GM23248 (cell line): Measurements from ENCODE around the gene APOL4. TPM values are rescaled to one million over a fixed set of nuclear protein-coding genes. Genes with fewer than 3 reads are reported as not detected.
"Not testable (repeated sequence)": the region's sequence is repeated elsewhere in the genome, so short reads cannot be mapped to it uniquely, and the experiment has no call there.

Experiments
- DNase-seq: peaks from one replicate; pipeline ENCODE4 v3.0.0-alpha.2; 2015
- H2AFZ ChIP-seq: fragments of 200-600 bp; sonication (generic); 2 replicates; pipeline ENCODE4 v1.6.1; 2016; ENCODE audit warnings: antibody characterized with exemption
- H3F3A ChIP-seq: fragments of 200-600 bp; sonication (generic); 2 replicates; pipeline ENCODE4 v1.6.1; 2016; ENCODE audit warnings: mild to moderate bottlenecking, antibody characterized with exemption, mixed run types; ENCODE audit not compliant: insufficient read depth
- H3K27ac ChIP-seq: fragments of 200-600 bp; sonication (generic); 2 replicates; pipeline ENCODE4 v1.5.1; 2016; ENCODE audit warnings: mild to moderate bottlenecking
- H3K27me3 ChIP-seq: fragments of 200-600 bp; sonication (generic); replicated peaks from 2 replicates; pipeline ENCODE4 v1.6.1; 2016; ENCODE audit warnings: mild to moderate bottlenecking; ENCODE audit not compliant: insufficient read depth
- H3K36me3 ChIP-seq: fragments of 200-600 bp; sonication (generic); 2 replicates; pipeline ENCODE4 v1.6.1; 2016; ENCODE audit warnings: low read depth, mild to moderate bottlenecking
- H3K4me1 ChIP-seq: fragments of 200-600 bp; sonication (generic); 2 replicates; pipeline ENCODE4 v1.6.1; 2016; ENCODE audit warnings: mild to moderate bottlenecking; ENCODE audit not compliant: insufficient read depth
- H3K4me2 ChIP-seq: fragments of 200-600 bp; sonication (generic); one replicate; pipeline ENCODE4 v1.6.1; 2016; ENCODE audit warnings: mild to moderate bottlenecking; ENCODE audit not compliant: unreplicated experiment
- H3K4me3 ChIP-seq: fragments of 200-600 bp; sonication (generic); 2 replicates; pipeline ENCODE4 v1.5.1; 2016; ENCODE audit warnings: mild to moderate bottlenecking
- H3K79me2 ChIP-seq: fragments of 200-600 bp; sonication (generic); 2 replicates; pipeline ENCODE4 v1.6.1; 2016; ENCODE audit warnings: mild to moderate bottlenecking; ENCODE audit not compliant: insufficient read depth
- H3K9ac ChIP-seq: fragments of 200-600 bp; sonication (generic); 2 replicates; pipeline ENCODE4 v1.6.1; 2016; ENCODE audit warnings: mild to moderate bottlenecking
- H3K9me2 ChIP-seq: fragments of 200-600 bp; sonication (generic); 2 replicates; pipeline ENCODE4 v1.6.1; 2016; ENCODE audit warnings: mixed run types, mild to moderate bottlenecking, moderate library complexity; ENCODE audit not compliant: insufficient read depth
- H3K9me3 ChIP-seq: fragments of 200-600 bp; sonication (generic); one replicate; pipeline ENCODE4 v1.6.1; 2017; ENCODE audit warnings: low read depth
- H4K20me1 ChIP-seq: fragments of 200-600 bp; sonication (generic); 2 replicates; pipeline ENCODE4 v1.6.0; 2016; ENCODE audit not compliant: insufficient read depth
- EZH2 ChIP-seq: fragments of 200-600 bp; sonication (generic); IDR thresholded peaks from 2 replicates; pipeline ENCODE4 v1.6.1; 2018; ENCODE audit warnings: antibody characterized with exemption, mild to moderate bottlenecking; ENCODE audit not compliant: insufficient read depth, poor library complexity, severe bottlenecking
- EZH2phosphoT487 ChIP-seq: fragments of 200-600 bp; sonication (generic); IDR thresholded peaks from 2 replicates; pipeline ENCODE4 v1.6.1; 2018; ENCODE audit warnings: antibody characterized with exemption, moderate library complexity, mild to moderate bottlenecking, low read depth; ENCODE audit not compliant: insufficient read depth
- WGBS, 2 experiments: methylation state at CpG; one replicate each; pipeline ENCODE4 v1.1.6; 2015 to 2017; ENCODE audit warnings: low lambda C conversion rate in 2 of 2, low coverage in 1 of 2; ENCODE audit errors: missing lambda C conversion rate in 2 of 2; 5-methylcytosine and 5-hydroxymethylcytosine counted together
- in situ Hi-C: fragments of 300-500 bp; cut with MboI; formaldehyde crosslinking; loops from 2 replicates; pipeline ENCODE4 v1.15.0; 2020
- polyA plus RNA-seq: library from polyadenylated mRNA; unstranded; fragments of >200 nt; fragmentation: Nextera tagmentation; extraction: Ambion mirVana; gene quantifications from 2 replicates; pipeline ENCODE4 v1.2.1, GENCODE V29; 2016
- total RNA-seq: library from RNA; depleted of rRNA; stranded (reverse); fragments of >200 nt; shearing (Covaris generic); gene quantifications from 2 replicates; pipeline ENCODE4 v1.2.3, GENCODE V29; 2014

Gene APOL4
- total and polyA plus RNA-seq, 2 experiments from 2014 or later: not detected

DNA sequence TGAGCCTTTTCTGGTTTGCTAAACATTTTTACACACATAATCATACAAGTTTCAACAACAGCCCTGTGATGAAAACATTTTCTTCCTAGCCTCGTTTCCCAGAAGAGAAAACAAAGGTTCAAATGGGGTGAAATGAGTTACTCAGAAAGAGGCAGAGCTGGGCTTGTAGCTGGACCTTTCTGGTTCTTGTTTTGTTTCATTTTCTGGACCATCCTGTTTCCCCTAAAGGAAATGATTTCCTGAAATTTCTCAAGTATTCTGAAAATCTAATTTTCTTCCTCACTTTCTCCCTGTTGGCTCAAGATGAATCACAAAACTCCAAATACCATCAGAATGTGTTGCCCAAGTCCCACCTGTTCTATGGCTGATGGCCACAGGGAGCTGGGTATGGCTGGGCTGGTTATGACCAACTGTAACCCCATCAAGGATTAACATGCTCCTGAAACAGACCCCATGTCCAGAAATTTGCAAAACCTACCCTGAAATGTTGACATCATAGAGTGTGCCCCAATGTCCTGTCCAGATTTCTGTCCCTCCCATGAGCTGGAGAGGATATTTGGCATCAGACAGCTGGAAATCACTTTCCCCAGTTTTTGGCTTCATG lies 6.7 kb upstream of the APOL4 start:
- 4% methylated on average over 1 of the region's 1 CpG for WGBS, 2 experiments
- H3K4me3 ChIP-seq: no peak overlapping the region
- no peaks in the 10 kb centered on the region for H3F3A ChIP-seq
- no peaks in the 10 kb centered on the region for H3K79me2 ChIP-seq
- no peak overlapping the region for H3K9ac ChIP-seq
- H4K20me1 ChIP-seq: no peaks in the 10 kb centered on the region
- no peak overlapping the region for H3K27ac ChIP-seq
- no peaks in the 10 kb centered on the region for H3K4me1 ChIP-seq
- DNase-seq: no peak
- no peaks in the 10 kb centered on the region for H3K9me3 ChIP-seq
- no peak for TF ChIP-seq EZH2phosphoT487
- TF ChIP-seq EZH2: no peak
- in situ Hi-C loops: no loop called here
- H3K36me3 ChIP-seq: no peaks in the 10 kb centered on the region
- H3K27me3 ChIP-seq: peaks cover 22% of the 10 kb centered on the region
- no peak overlapping the region for H2AFZ ChIP-seq
- H3K9me2 ChIP-seq: no peaks in the 10 kb centered on the region
- H3K4me2 ChIP-seq: no peak overlapping the region

DNA sequence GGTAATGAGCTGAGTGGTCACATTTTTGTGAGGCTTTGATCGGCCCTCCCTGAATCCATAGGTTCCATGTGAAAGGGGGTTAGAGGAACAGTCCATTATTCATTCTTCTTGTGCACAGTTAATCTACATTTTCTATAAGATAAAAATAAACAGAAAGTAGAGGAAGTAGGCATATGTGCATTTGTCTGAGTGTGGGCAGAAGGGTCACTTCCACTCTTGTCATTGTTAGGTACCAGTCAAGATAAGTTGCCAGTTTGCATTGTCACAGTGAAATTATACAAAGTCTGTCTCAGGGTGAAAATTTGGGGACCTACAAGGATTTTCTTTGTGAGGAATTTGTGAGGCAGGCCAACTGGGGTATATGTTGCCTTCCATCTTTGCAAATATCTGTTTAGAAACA lies 4.6 kb upstream of the APOL4 start:
- H3K9me2 ChIP-seq: no peaks in the 10 kb centered on the region
- 89 to 97% methylated on average over 1 of the region's 1 CpG for WGBS, 2 experiments
- no peaks in the 10 kb centered on the region for H3K79me2 ChIP-seq
- no peak for TF ChIP-seq EZH2phosphoT487
- H3K27me3 ChIP-seq: peaks cover 7% of the 10 kb centered on the region; the same call in 1 of the 2 replicates
- 0 out of 2 replicates have a peak, but pooled peaks cover 4% of the 10 kb centered on the region for H3K4me1 ChIP-seq
- DNase-seq: no peak
- H3K9me3 ChIP-seq: no peaks in the 10 kb centered on the region
- no peak overlapping the region for H3K4me3 ChIP-seq
- no peaks in the 10 kb centered on the region for H3F3A ChIP-seq
- no peaks in the 10 kb centered on the region for H4K20me1 ChIP-seq
- no peak overlapping the region for H3K27ac ChIP-seq
- in situ Hi-C loops: no loop called here
- H3K9ac ChIP-seq: no peak overlapping the region
- no peaks in the 10 kb centered on the region for H3K36me3 ChIP-seq
- H3K4me2 ChIP-seq: no peak overlapping the region
- H2AFZ ChIP-seq: no peak overlapping the region

DNA sequence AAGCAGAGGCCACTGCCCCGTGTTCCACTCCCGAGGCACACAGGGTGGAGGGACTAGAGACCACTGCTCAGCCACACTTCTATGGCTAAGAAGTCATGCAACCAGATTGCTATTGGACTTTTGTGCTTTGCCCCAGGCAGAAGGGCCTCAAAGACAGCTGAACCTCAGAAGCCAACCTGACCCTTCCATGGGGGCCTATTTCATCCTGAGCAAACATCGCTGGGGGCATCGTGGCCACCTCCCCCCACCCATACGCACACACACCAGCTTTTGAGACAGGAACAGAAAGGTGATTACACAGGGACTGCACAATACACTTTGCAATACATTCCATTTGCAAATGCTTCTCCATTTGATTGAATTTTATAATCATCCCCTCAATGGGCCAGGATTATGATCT lies 4.0 kb upstream of the APOL4 start:
- H3K9ac ChIP-seq, H3K9me3 ChIP-seq, H3K4me3 ChIP-seq, DNase-seq, H2AFZ ChIP-seq, H3K4me1 ChIP-seq, H3K79me2 ChIP-seq, H3K27me3 ChIP-seq, in situ Hi-C loops, H3F3A ChIP-seq, H4K20me1 ChIP-seq, H3K27ac ChIP-seq, H3K9me2 ChIP-seq, H3K36me3 ChIP-seq, H3K4me2 ChIP-seq: not testable (repeated sequence)
- 80 to 91% methylated on average over 5 of the region's 5 CpGs for WGBS, 2 experiments

DNA sequence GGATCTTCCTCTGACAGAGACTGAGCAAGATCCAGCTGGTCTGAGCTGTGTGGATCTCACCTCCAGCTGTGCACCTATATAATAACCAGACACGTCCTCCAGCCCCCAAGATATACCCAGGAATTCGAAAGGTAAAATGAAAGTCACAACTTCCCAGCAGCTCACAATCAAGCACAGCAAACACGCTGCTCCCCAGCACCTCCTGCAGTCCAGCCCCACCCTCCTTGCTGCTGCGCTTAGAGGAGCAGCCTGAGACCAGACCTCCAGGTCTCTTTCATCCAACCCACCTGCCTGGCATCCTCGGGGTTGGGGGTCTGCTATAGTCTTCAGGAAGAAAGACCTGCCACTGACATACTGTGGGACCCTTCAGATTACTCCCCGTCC lies 3.0 kb upstream of the APOL4 start:
- in situ Hi-C loops: no loop called here

More for the DNA sequence above, 3.0 kb upstream of the APOL4 start:
- Histone ChIP-seq H4K20me1 (no peaks in the 10 kb centered on the region), H2AFZ (no peak overlapping the region), H3K27me3 (no peaks in the 10 kb centered on the region), H3K4me2 (no peak overlapping the region), H3K9ac (no peak overlapping the region), H3K36me3 (no peaks in the 10 kb centered on the region), H3K79me2 (no peaks in the 10 kb centered on the region), H3K27ac (no peak overlapping the region), H3K4me3 (no peak overlapping the region), H3F3A (no peaks in the 10 kb centered on the region), H3K9me2 (no peaks in the 10 kb centered on the region), H3K4me1 (0 out of 2 replicates have a peak, but pooled peaks cover 4% of the 10 kb centered on the region), H3K9me3 (no peaks in the 10 kb centered on the region)
- DNase-seq: no peak
- TF ChIP-seq EZH2: no peak
- 45 to 55% methylated on average over 6 of the region's 6 CpGs for whole genome bisulfite sequencing, 2 experiments
